ENCODE results near the gene SEC16B. TPM values are rescaled to one million over a fixed set of nuclear protein-coding genes. Genes with fewer than 3 reads are reported as not detected.

Gene SEC16B
- total RNA-seq, 3 donors from 2014 or later, result 3.8 to 8.8 (median 4.8) TPM

DNA sequence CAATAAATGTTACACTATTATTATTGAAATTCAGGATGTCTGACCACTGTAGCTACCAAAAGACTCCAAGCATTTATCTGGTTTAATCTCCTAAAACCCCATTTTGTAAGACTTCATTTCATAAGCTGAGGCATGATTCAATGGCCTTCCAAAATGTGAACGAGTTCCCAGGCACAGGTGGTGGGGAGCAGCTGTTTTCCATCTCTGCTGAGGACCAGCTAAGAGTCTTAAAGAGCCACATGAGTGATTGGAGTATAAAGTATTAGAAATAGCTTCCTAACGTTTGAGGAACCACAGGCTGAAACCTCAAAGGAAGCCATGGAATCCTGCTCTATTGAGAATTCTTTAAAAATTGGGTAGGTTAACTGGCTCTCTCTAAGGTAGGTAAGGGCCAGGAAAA is 44.9 kb downstream of the SEC16B start:
- Histone ChIP-seq H3K9me3 (no peaks in the 10 kb centered on the region), H3K36me3 (no peaks in the 10 kb centered on the region), H3K4me1 (no peaks in the 10 kb centered on the region), H3K27ac (no peak overlapping the region), H3K27me3 (no peaks in the 10 kb centered on the region), H3K4me3 (no peak overlapping the region)
- intact Hi-C loops (cut with DNase I; ENCODE audit: low total_unique reads), result loop anchor here (10.0 kb wide), 1 partner anchor 1040 kb away; no protein-coding TSS in a partner anchor
- TF ChIP-seq, protein P1, sequence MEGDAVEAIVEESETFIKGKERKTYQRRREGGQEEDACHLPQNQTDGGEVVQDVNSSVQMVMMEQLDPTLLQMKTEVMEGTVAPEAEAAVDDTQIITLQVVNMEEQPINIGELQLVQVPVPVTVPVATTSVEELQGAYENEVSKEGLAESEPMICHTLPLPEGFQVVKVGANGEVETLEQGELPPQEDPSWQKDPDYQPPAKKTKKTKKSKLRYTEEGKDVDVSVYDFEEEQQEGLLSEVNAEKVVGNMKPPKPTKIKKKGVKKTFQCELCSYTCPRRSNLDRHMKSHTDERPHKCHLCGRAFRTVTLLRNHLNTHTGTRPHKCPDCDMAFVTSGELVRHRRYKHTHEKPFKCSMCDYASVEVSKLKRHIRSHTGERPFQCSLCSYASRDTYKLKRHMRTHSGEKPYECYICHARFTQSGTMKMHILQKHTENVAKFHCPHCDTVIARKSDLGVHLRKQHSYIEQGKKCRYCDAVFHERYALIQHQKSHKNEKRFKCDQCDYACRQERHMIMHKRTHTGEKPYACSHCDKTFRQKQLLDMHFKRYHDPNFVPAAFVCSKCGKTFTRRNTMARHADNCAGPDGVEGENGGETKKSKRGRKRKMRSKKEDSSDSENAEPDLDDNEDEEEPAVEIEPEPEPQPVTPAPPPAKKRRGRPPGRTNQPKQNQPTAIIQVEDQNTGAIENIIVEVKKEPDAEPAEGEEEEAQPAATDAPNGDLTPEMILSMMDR (IDR thresholded peaks at IDR 0.05), result no peak
- TF ChIP-seq POLR2AphosphoS5 (IDR thresholded peaks at IDR 0.05) (no peak), POLR2A (IDR thresholded peaks at IDR 0.05) (no peak)
- no peak for DNase-seq (ENCODE audit: low spot score in 2 of 2)

DNA sequence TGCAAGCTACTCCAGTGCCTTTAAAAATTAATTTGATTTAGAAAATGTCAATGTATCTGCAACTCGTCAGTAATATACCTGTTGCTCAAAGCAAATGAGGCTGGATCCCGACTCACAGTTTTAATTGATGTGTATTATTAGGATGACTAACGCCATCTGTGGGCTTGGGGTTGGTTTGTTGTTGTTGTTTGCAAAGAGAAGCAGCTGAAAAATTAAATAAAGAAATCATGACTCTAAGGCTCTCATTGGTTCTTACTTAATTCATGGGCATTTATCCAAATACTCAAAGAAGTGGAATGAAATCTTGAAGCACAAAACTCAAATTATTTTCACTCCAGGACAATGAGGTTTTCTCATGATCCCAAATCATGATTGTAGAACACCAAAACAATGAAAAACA is 46.4 kb downstream of the SEC16B start:
- Histone ChIP-seq H3K4me3 (no peak overlapping the region), H3K4me1 (no peaks in the 10 kb centered on the region), H3K36me3 (no peaks in the 10 kb centered on the region), H3K27ac (no peak overlapping the region), H3K9me3 (no peaks in the 10 kb centered on the region), H3K27me3 (no peaks in the 10 kb centered on the region)
- DNase-seq (ENCODE audit: low spot score in 2 of 2), result no peak
- TF ChIP-seq POLR2A (IDR thresholded peaks at IDR 0.05), result no peak
- no peak for TF ChIP-seq POLR2AphosphoS5 (IDR thresholded peaks at IDR 0.05)
- TF ChIP-seq, protein P1 (IDR thresholded peaks at IDR 0.05), result no peak
- intact Hi-C loops (cut with DNase I; ENCODE audit: low total_unique reads), result loop anchor here (10.0 kb wide), 1 partner anchor 1041 kb away; no protein-coding TSS in a partner anchor

DNA sequence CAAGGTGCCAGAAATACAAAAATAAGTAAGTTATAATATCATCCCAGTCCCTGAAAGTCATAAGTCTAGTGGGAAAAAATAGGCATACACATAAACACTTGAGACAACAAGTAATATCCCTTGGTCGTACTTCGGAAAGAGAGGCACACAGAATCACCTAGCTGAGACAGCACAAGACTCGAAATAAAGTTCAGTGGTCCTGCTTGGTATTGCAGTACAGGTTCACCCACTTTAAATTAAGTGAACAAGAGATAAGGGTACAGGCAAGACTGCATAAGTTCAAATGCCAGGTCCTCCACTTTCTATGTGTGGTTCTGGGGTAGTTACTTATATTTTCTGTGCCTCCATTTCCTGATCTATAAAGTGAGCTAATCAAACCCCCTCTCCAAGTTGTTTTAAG is 47.6 kb downstream of the SEC16B start:
- DNase-seq (ENCODE audit: low spot score in 2 of 2), result no peak

DNA sequence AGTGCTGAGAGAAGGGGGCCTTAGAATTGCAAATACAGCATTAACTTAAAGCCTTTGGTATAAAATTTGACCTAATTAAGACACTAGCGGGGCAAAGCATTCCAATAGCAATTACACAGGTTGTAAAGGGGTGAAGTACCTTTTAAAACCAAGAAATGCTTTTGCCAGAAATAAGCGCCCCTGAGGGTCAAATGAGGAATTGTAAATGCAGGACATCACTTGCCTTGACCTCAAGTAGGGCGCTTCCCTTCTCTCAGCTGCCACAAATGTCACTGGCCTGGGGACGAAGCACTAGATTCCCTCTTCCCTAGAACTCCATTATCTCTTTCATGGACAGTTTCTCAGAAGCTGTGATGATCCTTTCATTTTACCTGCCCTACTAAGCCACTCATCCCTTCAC is 48.3 kb downstream of the SEC16B start:
- no peaks in the 10 kb centered on the region for H3K27me3 ChIP-seq
- H3K4me1 ChIP-seq, result no peaks in the 10 kb centered on the region
- H3K27ac ChIP-seq, result no peak overlapping the region
- H3K36me3 ChIP-seq, result no peaks in the 10 kb centered on the region
- no peak for DNase-seq (ENCODE audit: low spot score in 2 of 2)
- TF ChIP-seq, protein P1 (IDR thresholded peaks at IDR 0.05), result no peak
- TF ChIP-seq POLR2AphosphoS5 (IDR thresholded peaks at IDR 0.05) (no peak), POLR2A (IDR thresholded peaks at IDR 0.05) (no peak)
- intact Hi-C loops (cut with DNase I; ENCODE audit: low total_unique reads), result loop anchor here (10.0 kb wide), 1 partner anchor 1043 kb away; no protein-coding TSS in a partner anchor
- H3K9me3 ChIP-seq, result no peaks in the 10 kb centered on the region
- H3K4me3 ChIP-seq, result no peak overlapping the region

More for the DNA sequence above, 47.6 kb downstream of the SEC16B start:
- no peaks in the 10 kb centered on the region for H3K36me3 ChIP-seq
- intact Hi-C loops (cut with DNase I; ENCODE audit: low total_unique reads), result loop anchor here (10.0 kb wide), 1 partner anchor 1043 kb away; no protein-coding TSS in a partner anchor
- H3K4me1 ChIP-seq, result no peaks in the 10 kb centered on the region
- no peaks in the 10 kb centered on the region for H3K27me3 ChIP-seq
- no peak overlapping the region for H3K4me3 ChIP-seq
- H3K27ac ChIP-seq, result no peak overlapping the region
- no peaks in the 10 kb centered on the region for H3K9me3 ChIP-seq
- TF ChIP-seq, protein P1 (IDR thresholded peaks at IDR 0.05), result no peak

DNA sequence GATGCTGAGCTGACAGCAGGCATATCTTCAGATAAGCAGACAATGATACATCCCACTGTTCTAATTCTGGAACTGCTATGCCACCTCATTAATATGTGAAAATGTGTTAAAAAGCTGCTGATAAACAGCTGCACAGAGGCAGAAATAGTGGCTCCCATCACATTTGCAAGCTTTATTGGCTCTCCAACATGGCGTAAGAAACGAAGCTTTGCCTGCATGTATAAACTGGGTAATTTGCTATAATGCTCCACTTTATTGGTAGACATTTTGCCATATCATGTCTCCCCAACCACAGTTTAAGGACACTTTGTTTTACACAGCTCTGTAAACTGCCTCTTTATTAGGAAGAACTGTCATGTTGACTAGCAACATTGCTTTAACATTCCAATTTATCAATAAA is 49.8 kb downstream of the SEC16B start:
- intact Hi-C loops (cut with DNase I; ENCODE audit: low total_unique reads), result loop anchor here (10.0 kb wide), 1 partner anchor 1045 kb away; no protein-coding TSS in a partner anchor
- no peak overlapping the region for H3K4me3 ChIP-seq

More for the DNA sequence above, 49.8 kb downstream of the SEC16B start:
- no peaks in the 10 kb centered on the region for H3K4me1 ChIP-seq
- no peaks in the 10 kb centered on the region for H3K27me3 ChIP-seq
- H3K27ac ChIP-seq, result no peak overlapping the region
- DNase-seq (ENCODE audit: low spot score in 2 of 2), result no peak
- H3K36me3 ChIP-seq, result no peaks in the 10 kb centered on the region
- H3K9me3 ChIP-seq, result no peaks in the 10 kb centered on the region
- TF ChIP-seq POLR2AphosphoS5 (IDR thresholded peaks at IDR 0.05), result no peak
- TF ChIP-seq POLR2A (IDR thresholded peaks at IDR 0.05), result no peak
- TF ChIP-seq, protein P1 (IDR thresholded peaks at IDR 0.05), result no peak

All from breast epithelium (tissue), 4 donors.